MCF 10A (cell line): ENCODE results near the gene MRPL27. TPM values are rescaled to one million over a fixed set of nuclear protein-coding genes. Genes with fewer than 3 reads are reported as not detected.

ENCODE experiments used
- BruUV-seq: library from RNA; stranded (reverse); fragments of 400-500 nt; replicated peaks from 2 replicates; lab custom pipeline; 2021; lab: Mats Ljungman, UMichigan
- CTCF ChIA-PET: fragments of 300-600 bp; sonication (Branson Sonifier 250); formaldehyde crosslinking; extraction: SDS; loops from one replicate; lab custom pipeline; 2021; ENCODE audit warnings: antibody characterized with exemption, inconsistent platforms; lab: Yijun Ruan, JAX
- POLR2A ChIA-PET: fragments of 300-600, 350-650 bp; sonication (Branson Sonifier 250); formaldehyde crosslinking; extraction: SDS; loops from one replicate; lab custom pipeline; 2020; ENCODE audit warnings: antibody characterized with exemption, inconsistent platforms; lab: Yijun Ruan, JAX
- DNase-seq: peaks from one replicate; pipeline ENCODE4 v3.0.0-alpha.2; 2018; ENCODE audit not compliant: unreplicated experiment
- H3K27ac Mint-ChIP-seq: one replicate; pipeline ENCODE4 v1.8.0; 2022; ENCODE audit warnings: mild to moderate bottlenecking, low read depth, mixed read lengths; ENCODE audit not compliant: unreplicated experiment
- H3K27me3 Mint-ChIP-seq: one replicate; pipeline ENCODE4 v1.8.0; 2022; ENCODE audit warnings: mixed read lengths; ENCODE audit not compliant: insufficient read depth, unreplicated experiment
- H3K36me3 Mint-ChIP-seq: one replicate; pipeline ENCODE4 v1.8.0; 2022; ENCODE audit warnings: mild to moderate bottlenecking, moderate library complexity, mixed read lengths; ENCODE audit not compliant: insufficient read depth, unreplicated experiment
- H3K4me1 Mint-ChIP-seq: one replicate; pipeline ENCODE4 v1.8.0; 2022; ENCODE audit warnings: mixed read lengths; ENCODE audit not compliant: insufficient read depth, unreplicated experiment
- H3K4me3 Mint-ChIP-seq: one replicate; pipeline ENCODE4 v1.8.0; 2022; ENCODE audit warnings: mild to moderate bottlenecking, moderate library complexity, mixed read lengths; ENCODE audit not compliant: unreplicated experiment
- H3K9me3 Mint-ChIP-seq: one replicate; pipeline ENCODE4 v1.8.0; 2022; ENCODE audit warnings: mixed read lengths; ENCODE audit not compliant: unreplicated experiment
- CTCF ChIP-seq: fragments of 200-600 bp; IDR thresholded peaks from one replicate; pipeline ENCODE4 v1.8.0; 2022; ENCODE audit warnings: antibody characterized with exemption, mild to moderate bottlenecking; ENCODE audit not compliant: unreplicated experiment
- intact Hi-C: fragments of 100-400 bp; cut with micrococcal nuclease; formaldehyde crosslinking; loops from 2 replicates; pipeline ENCODE4 v1.14.1; 2022
- total RNA-seq: library from RNA; stranded (reverse); gene quantifications from 2 replicates; pipeline ENCODE4 v1.2.3, GENCODE V29; 2022

Gene MRPL27
- total RNA-seq, 1 experiment from 2014 or later: 71.5 TPM

DNA sequence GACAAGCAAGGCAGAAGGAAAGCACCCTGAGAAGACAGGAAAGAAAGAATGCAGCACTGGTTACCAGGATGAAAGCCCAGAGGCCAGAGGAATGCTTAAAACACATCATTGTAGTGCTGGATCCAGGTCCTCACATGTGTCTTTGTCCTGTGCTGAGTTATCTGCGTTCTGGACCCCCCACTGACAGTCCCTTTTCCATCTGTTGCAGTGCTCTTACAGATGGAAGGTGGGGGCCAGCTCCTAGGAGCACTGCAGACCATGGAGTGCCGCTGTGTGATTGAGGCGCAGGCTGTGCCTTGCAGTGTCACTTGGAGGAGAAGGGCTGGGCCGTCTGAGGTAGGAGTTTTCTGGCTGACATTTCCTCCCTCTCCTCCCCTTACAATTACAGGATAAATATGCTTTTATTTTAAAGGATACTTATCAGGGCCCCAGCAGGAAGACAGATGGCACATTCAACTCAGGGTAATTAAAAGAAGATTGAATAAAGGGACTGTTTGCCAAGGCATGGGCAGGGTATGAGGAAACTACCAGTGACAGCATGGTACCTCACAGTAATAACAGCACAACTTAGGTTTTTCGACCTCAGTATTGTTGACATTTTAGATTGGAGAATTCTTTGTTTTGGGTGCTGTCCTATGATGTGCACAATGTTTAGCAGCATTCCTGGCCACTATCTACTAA lies 3.0 kb upstream of the MRPL27 start:
- intact Hi-C loops: no loop called here
- Mint-ChIP-seq H3K9me3 (no peaks in the 10 kb centered on the region), H3K27ac (no peak overlapping the region), H3K27me3 (no peaks in the 10 kb centered on the region), H3K4me1 (peaks cover 12% of the 10 kb centered on the region), H3K36me3 (peaks cover 19% of the 10 kb centered on the region), H3K4me3 (no peak overlapping the region)
- DNase-seq: no peak
- BruUV-seq: no TSS peak
- CTCF ChIA-PET: interaction anchor here (0.8 to 1.2 kb wide), 3 partner anchors 10 to 16 kb away, joined by 3 to 4 read pairs (median 3); no protein-coding TSS in a partner anchor
- POLR2A ChIA-PET: interaction anchor here (2.1 to 5.9 kb wide), 2 partner anchors 20 to 21 kb away, joined by 10 to 54 read pairs; partner anchors contain the start of gene LRRC59
- TF ChIP-seq CTCF: no peak

DNA sequence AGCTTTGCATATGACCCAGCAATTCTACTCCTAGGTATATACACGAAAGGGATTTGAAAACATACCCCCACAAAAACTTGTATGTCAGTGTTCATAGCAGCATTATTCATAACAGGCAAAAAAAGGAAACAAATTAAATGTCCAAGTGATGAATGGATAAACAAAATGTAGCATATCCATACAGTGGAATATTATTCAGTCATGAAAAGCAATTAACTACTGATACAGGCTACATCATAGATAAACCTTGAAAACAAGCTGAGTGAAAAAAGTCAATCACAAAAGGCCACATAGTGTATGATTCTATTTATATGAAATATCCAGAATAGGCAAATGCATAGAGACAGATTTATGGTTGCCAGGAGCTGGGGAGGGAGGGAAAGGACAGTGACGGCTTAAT lies 721 bp upstream of the MRPL27 start:
- peak overlapping the region; percentile 97 for H3K27ac Mint-ChIP-seq
- H3K27me3 Mint-ChIP-seq: no peaks in the 10 kb centered on the region
- intact Hi-C loops: no loop called here

GRCh38 chr17:50372222-50372757 lies 694 bp downstream of the MRPL27 start:
- ChIA-PET POLR2A (interaction anchor here (0.7 to 5.9 kb wide), 15 partner anchors 10 to 748 kb away, joined by 3 to 54 read pairs (median 5); partner anchors contain the start of genes LRRC59, SPAG9 and XYLT2), CTCF (interaction anchor here (0.8 to 4.0 kb wide), 5 partner anchors 10 to 172 kb away, joined by 3 to 27 read pairs (median 17); partner anchors contain the start of gene LRRC59)
- TSS peak; percentile 70 for BruUV-seq
- H3K9me3 Mint-ChIP-seq: no peaks in the 10 kb centered on the region
- peaks cover 38% of the 10 kb centered on the region for H3K36me3 Mint-ChIP-seq
- peaks cover 12% of the 10 kb centered on the region for H3K4me1 Mint-ChIP-seq
- H3K27me3 Mint-ChIP-seq: no peaks in the 10 kb centered on the region
- peak overlapping the region; percentile 91 for H3K4me3 Mint-ChIP-seq
- no peak for DNase-seq
- intact Hi-C loops: no loop called here
- TF ChIP-seq CTCF: no peak
- peak overlapping the region; percentile 97 for H3K27ac Mint-ChIP-seq

More for the DNA sequence above, 721 bp upstream of the MRPL27 start:
- BruUV-seq: no TSS peak
- ChIA-PET POLR2A (interaction anchor here (1.4 to 5.9 kb wide), 6 partner anchors 8 to 106 kb away, joined by 4 to 54 read pairs (median 7); partner anchors contain the start of gene LRRC59), CTCF (interaction anchor here (0.7 to 2.2 kb wide), 5 partner anchors 9 to 106 kb away, joined by 3 to 17 read pairs (median 4); partner anchors contain the start of gene LRRC59)
- H3K4me1 Mint-ChIP-seq: peaks cover 12% of the 10 kb centered on the region
- H3K36me3 Mint-ChIP-seq: peaks cover 26% of the 10 kb centered on the region
- H3K9me3 Mint-ChIP-seq: no peaks in the 10 kb centered on the region
- DNase-seq: no peak
- peak overlapping the region; percentile 91 for H3K4me3 Mint-ChIP-seq
- TF ChIP-seq CTCF: no peak

- intact Hi-C loops: no loop called here
- ChIA-PET CTCF (interaction anchor here (0.8 to 4.0 kb wide), 5 partner anchors 10 to 171 kb away, joined by 3 to 27 read pairs (median 4); partner anchors contain the start of gene LRRC59), POLR2A (interaction anchor here (0.6 to 5.9 kb wide), 15 partner anchors 9 to 349 kb away, joined by 3 to 54 read pairs (median 4); partner anchors contain the start of genes LRRC59 and XYLT2)
- Mint-ChIP-seq H3K4me1 (peaks cover 12% of the 10 kb centered on the region), H3K36me3 (peaks cover 44% of the 10 kb centered on the region), H3K9me3 (no peaks in the 10 kb centered on the region), H3K27ac (peak overlapping the region; percentile 97), H3K4me3 (peak overlapping the region; percentile 91), H3K27me3 (no peaks in the 10 kb centered on the region)
- no peak for DNase-seq
- no TSS peak for BruUV-seq
- TF ChIP-seq CTCF: no peak
Observed at GRCh38 chr17:50371526-50371925, 1.5 kb downstream of the MRPL27 start.
